GM21423 (cell line): ENCODE results near the gene TMEM59L.

Experiments used
- ATAC-seq: cut with Tn5 transposase; IDR thresholded peaks from one replicate; pipeline ENCODE4 v1.9.1; 2021; ENCODE audit warnings: mild to moderate bottlenecking, moderate library complexity; ENCODE audit not compliant: unreplicated experiment

Gene TMEM59L

DNA sequence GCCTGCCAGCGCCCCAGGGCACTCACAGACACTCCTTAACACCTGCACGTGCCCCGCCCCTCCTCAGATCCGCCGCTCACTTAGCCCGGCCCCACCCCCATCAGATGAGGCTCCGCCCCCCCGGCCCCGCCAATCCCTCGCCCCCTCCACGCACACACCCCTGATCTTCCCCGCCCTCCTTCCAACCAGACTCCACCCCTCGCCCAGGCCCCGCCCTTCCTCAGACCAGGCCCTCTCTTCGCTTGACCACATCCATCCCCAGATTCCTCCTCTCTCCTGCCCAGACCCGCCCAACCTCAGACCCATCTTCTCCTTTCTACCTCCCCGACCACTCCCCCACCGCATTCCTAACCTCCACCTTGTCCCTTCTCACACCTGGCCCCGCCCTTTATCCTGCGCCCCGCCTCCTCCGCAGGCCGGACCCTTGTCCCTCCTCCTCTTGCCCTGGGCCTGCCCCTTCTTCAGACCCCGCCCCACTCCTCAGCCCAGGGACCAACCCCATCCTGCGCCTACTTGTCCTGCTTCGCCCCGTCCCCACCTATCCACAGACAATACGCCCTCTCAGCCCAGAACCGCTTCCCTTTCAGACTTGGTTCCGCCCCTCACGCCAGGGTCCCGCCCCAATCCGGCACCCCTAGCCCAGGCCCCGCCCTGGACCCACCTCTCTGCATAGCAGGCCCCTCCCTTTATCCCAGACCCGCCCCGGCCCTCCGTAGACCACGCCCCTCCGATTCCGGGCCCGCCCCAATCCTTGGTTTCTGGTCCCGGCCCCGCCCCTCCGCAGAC, 23.7 kb downstream of the TMEM59L start:
- peak; percentile 81 for ATAC-seq

DNA sequence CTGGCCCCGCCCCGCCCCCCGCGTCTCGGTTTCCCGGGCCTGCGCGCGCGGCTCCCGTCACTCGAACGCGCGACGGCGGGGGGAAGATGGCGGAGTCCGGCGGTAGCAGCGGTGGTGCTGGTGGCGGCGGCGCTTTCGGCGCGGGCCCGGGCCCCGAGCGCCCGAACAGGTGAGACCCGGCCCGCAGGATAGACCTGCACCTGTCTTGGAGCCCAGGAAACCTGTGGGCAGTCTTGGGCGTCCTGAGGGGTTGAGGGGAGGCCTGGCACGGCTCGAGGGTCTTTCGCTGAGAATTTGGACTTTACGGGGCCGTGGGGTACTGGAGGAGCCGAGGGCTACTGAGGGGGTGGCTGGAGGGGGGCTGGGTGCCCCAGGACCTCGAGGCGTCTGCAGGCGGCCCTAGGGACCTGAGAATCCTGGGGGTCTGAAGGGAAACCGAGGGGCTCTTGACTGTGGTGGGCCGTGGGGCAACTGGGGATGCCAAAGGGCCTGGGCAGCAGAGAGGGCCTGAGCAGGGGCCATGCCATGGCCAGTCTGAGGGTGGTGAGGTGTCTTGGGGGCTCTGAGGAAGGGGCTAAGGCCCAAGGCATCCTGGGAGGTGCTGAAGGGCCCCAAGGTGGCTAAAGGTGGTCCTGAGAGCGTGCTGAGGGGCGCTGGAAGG, 24.4 kb downstream of the TMEM59L start, which contains the start of gene KLHL26:
Gene KLHL26, plus strand, starts transcription at position 60 of the 661 bp plus-strand sequence. Its CDS starts 27 bp downstream, at position 87.
- ATAC-seq = no peak

DNA sequence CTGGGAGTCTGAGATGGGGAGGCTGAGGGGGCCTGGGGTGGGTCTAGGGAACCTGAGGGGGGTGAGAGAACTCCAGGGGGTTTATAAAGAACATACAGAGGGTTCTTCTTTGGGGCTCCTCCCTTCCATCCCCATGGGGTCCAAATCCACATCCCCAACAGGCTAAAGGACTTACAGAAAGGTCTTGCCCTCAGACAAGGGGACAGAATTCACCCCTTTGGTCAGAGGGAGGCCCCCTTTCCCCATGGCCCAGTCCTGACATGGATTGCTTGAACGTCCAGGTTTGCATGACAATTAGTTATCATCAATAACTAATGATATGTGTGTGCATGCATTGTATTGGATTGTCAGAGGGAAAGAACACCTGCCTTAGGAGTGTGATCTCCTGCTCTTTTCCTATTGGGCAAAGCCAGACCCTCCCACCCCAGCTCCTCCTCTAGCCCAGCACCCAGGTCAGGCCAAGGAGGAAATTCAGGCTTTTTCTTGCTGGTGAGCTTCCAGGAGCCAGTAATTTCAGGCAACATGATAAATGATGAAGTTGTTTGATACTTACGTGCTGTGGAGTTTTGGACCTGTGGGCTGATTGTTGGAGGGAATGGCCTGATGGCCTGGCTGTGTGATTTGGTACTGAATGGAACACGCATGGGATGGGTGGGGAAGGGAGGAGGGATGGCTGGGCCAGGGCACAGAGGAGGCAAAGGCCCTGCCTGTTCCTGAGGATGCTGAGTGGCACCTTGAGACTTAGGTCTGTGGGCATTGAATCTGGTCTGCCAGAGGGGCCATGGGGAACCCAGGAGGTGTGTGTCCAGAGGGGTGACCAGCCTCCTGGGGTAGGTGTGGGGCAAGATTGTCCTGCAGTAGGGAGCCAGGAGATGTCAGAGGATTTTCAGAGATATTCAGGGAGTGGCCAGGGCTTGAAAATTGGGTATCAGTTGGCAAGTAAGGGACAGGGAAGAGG, 25.3 kb downstream of the TMEM59L start:
- no peak for ATAC-seq

DNA sequence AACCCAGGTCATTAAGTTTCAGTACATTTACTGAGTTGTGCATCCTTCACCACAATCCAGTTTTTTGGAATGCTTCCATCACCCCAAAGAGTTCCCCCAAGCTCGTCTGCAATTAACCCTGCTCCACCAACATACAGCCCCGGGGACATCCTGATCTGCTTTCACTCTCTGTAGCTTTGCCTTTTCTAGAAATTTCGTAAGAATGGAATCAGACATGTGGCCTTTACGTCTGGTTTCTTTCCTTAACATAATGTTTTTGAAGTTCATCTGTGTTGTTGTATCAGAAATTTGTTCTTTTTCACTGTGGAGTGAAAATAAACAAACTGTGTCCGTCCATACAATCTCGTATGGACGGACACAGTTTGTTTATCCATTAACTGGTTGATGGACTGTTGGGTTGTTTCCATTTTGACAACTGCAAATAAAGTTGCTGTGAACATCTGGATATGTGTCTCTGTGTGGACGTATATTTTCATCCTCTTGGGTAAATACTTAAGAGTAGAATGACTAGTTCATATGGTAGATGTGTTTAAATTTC, 27.1 kb downstream of the TMEM59L start:
- no peak for ATAC-seq

DNA sequence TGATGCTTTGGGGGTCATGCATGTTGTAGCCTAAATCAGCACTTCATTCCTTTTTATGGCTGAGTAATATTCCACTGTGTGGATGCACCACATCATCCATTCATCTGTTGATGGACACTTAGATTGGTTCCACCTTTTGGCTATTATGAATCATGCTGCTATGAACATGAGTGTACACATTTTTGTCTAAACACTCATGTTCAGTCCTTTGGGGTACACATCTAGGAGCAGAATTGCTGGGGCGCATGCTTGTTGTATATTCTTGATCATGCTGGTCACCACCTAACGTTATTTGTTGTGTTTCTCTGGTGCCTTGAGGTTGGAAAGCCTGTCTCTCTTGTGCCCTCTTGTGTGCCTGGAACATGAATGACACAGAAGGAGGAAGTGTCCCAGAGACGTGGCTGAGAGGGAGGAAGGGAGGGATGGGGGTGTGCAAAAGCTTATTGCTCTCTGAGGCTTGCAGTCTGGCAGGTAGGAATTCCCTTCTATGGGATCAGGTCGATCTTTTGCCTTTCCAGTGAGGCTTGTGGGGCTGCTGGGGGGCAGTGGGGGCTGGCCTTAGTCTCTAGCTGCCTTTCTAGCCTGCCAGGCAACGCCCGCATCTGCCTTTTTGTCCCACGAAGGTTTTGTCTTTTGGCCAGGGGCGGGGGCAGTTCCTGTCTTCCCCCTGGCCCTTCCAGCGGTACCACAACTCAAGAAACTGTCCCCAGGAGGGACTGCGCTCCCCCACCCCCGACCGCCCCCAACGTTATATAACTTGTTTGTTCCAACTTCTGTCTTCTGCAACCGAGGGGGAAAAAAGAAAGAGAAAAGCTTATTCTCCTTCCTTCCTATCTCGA, 31.7 kb downstream of the TMEM59L start:
- no peak for ATAC-seq

DNA sequence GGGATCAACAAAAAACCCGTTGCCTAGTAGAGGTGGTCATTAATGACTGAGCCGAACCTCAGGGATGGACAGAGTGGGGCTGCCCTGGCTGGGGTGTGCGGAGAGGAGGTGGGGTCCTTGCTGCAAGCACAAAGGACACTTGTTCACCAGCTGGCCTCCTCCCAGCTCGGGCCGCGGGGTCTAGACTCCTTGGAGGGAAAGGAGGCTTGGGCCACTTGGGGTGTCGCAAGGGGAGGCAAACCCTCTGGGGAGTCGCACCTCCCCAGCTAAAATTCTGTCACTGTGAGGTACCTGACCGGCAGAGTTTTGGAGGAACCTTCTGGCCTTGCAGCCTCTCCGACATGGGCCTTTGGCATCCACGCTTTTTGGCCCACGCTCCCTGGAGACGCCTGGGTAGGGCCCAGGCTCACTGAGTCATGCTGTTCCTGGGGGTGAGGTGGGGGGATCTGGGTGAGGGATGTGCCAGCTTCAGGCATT, 32.4 kb downstream of the TMEM59L start:
- no peak for ATAC-seq

DNA sequence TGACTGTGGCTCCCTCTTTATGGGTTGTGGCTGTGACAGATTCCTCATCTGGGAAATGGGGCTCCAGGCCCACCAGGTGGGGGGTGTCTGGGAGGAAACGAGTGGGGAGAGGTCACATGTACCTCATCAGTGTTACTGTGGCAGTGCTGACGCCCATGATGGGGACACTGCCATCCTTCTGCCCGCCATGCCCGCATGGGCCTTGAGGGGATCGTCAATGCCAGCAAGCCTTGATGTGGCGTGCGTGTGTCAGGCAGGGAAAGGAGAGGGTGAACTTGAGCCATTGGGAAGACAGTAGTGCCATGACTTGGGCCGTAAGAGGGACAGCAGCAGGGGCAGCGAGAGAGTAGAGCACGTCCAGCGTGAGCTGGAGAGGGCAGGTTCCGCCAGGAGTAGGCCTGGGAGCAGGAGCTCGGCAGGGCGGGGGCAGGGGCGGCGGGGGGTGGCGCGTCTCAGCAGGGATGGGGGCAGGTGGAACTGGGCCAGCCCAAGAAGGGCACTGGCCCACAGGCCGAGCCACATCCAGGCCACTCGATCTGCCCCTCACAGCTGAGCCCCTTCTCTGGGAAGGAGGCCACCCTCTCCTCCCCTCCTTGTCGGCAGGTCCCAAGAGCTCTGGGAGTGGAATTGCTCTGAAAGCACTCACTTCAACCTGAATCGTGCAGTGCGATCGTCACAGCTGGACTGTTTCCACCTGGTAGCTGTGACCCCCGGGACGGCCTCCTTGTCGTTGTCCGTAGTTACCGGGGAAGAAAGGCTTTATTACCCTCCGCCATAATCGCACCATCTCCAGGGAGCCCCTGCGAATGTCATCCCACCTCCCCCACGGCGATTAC, 34.1 kb downstream of the TMEM59L start:
- no peak for ATAC-seq

DNA sequence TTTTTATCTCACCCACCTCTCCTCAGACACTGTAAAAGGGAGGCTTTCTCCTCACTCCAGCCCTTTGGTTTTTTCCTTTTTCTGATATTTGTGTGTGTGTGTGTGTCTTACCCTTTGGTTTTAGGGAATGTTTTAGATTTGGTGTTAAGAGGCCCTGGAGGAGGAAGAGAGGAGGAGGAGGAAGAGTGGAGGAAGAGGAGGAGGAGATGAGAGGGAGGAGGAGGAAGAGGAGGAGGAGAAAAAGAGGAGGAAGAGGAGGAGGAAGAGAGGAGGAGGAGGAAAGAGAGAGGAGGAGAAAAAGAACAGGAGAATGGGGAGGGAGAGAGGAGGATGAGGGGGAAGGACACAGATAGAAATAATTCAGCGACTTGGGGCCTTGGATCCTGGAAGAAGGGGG, 34.7 kb downstream of the TMEM59L start:
- no peak for ATAC-seq

DNA sequence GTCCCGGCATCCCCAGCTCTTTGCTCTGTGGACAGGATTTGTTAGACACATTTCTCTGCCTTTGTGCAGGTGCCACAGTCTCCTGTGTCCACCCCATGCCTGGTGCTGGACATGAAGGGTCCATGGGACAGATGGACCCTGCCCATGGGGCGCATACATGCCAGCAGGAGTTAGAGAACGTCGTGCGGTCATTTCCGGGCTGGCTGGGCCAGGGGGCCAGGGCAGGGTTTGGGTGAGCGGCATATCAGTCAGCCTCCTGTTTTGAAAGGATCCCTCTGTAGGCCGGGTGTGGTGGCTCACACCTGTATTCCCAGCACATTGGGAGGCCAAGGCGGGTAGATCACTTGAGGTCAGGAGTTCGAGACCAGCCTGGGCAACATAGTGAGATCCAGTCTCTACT, 35.1 kb downstream of the TMEM59L start:
- no peak for ATAC-seq

DNA sequence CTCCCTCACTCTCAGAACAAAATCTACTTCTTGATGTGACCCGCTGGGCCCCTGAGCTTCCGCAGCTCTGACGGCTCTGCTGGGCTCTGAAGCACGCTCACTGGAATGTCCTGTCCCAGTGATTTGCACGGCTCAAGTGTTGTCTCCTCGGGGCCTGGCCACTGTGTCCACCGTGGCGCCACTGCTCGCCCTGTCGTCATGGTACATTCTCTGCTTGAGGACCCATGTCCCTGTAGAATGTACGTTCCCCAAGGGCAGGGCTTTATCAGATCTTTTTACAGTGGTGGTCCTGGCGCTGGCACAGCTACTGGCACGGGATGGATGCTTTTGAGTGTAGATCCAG, 36.3 kb downstream of the TMEM59L start:
- ATAC-seq = no peak

DNA sequence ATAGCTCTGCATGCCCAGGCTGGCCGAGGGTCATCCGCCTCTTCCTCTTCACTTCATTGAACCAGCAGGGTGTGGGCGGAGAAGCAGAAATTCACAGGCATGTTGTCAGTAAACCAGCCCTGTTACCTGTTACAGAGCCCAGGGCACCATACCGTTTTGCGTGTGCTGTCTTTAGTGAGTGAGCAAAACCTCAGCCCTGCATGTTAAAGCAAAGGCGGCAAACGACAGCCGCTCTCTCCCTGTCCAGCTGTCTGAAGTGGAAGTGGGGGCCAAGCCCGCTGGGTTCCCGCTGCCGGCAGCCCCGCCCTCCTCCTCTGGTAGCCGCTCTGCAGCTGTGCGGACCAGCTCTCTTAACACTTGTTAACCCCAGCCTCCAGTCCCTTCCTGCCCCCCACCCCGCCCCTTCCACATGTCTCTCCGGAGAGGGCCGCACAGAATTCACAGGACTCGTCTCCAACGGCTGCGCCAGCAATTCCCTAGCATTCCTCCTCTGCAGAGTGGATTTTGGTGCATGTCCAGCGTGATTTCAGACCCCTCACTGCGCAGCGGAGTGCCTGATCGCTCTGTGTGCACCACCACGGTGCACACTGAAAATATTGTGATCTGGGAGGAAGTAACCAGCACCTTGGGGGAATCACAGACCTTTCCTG, 36.8 kb downstream of the TMEM59L start:
- ATAC-seq = no peak

DNA sequence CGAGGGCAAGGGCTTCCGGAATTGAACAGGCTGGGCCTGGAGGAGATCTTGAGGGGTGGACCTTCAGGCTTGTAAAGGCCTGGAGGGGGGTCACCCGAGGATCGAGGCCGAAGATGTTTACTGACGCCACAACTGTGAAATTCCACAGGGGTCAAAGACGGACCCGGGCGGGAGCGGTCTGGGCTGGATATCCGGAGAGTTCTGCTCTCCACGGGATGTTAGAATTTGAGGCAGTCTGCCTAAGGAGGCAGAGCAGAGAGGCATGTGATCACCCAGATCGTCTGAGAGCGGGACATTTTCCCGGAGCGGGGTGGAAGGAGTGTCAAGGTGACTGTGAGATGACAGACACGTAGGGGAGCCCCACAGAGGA, 37.3 kb downstream of the TMEM59L start:
- ATAC-seq = no peak

DNA sequence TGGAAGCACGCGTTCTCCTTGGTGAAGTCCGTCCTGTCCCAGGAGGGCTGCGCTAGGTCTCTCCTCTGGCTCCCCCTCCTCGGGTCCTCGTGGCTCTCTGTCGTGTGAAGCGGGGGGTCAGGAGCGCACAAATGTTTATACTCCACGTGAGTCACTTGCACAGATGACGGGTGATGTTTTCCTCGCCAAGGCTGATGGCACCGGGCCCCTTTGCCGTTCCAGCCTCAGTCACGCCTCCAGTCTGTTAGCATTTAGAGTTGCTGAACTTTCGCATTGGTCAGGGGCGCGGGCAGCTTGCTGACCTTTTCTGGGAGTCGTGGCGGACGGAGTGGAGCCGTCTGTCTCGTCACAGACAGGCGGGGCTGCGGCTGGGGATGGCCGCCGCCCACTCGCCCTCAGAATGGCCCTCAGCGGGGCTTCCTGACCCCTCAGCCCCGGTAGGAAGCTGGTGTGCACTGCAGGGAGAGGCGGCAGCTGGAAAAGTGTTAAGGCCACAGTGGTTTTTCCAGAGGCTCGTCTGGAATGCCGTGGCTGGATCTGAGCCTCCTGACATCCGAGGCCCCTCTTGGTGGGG, 37.9 kb downstream of the TMEM59L start:
- ATAC-seq = no peak

DNA sequence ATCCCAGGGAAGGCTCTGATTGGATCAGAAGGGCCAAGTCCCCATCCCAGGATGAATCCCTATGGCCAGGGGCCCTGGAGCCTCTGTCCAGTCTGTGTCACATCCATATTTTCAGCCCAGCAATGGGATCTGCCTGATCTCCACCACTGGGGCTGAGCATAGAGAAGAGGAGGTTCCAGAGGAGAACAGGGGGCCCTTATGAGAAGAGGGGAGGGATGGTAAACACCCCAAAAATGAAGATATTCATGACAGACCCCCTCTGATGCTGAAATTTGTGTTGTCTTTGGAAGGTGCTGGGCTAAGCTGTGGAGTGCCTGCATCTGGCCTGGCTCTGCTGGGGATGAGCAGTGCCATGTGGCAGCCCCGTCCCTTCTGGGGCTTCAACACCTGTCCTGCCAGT, 38.6 kb downstream of the TMEM59L start:
- ATAC-seq = no peak

DNA sequence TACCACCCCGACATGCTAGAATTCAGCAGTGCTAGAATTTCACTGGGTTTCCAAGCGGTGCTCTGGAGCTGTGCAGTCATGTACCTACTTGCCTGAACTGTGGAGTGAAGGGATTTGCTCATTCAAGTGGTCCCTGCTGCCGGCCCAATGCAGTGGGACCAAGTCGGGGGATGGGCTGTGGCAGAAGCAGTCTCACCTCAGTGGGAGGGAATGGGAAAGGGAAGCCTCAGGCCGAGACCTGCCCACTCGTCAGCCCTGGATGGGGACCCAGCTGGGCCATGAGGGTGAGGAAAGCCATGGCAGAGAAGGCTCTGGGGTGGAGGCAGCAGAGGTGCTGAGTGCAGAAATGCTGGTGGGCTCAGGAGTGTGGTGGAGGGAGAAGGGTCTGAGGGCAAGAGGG, 39.1 kb downstream of the TMEM59L start:
- no peak for ATAC-seq

DNA sequence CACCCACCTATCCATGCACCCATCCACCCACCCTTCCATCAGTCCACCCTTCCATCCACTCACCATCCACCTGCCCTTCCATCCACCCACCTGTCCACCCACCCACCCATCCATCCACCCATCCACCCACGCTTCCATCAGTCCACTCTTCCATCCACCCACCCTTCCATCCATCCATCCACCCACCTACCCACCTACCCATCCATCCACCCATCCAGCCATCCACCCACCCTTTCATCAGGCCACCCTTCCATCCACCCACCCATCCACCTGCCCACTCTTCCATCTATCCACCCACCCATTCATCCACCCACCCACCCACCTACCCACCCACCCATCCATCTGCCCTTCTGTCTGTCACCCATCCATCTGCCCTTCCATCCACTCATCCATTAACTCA, 41.2 kb downstream of the TMEM59L start:
- no peak for ATAC-seq

DNA sequence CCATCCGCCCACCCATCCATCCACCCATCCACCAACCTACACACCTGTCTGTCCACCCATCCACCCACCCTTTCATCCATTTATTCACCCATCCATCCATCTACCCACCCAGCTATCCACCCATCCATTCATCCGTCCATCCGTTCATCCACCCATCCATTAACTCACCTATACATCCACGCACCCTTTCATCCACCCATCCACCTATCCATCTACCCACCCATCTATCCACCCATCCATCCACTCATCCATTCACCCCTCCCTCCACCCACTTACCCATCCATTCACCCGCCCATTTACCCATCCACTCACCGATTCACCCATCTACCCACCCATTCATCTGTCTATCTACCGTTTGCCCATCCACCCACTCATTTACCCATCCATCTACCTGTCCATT, 41.8 kb downstream of the TMEM59L start:
- no peak for ATAC-seq

DNA sequence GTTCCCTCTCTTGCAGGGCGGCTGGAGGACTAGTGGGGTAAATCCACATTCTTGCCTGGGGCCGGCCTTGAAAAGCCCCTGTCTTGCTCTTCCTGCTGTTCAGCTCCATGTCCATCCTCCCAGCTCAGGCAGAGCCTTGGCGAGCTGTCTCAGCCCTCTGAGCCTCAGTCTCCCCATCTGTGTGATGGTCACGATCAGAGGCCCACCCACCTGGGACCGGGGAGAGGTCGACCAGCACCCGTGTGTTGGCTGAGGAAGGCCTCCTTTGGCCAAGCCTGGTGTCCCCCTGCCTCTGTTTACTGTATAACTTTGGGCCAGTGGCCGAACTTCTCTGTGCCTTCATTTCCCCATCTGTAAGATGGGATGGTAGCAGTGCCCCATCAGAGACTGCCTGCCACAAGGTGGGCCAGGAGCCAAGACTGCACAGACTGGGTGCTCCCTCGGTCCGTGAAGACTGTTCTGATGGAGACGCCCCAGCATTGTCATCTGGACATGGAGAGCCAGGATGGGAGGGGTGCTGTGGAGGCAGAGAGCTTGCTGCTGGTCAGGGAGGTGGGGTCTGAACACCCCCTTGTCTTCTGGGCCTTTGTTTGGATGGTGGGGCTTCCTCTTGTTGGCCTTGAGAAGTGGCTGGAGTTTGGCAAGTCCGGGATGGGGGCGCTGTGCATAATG, 42.6 kb downstream of the TMEM59L start:
- ATAC-seq = no peak
